A549 (cell line): ENCODE measurements around the gene ILDR1. TPM values are rescaled to one million over a fixed set of nuclear protein-coding genes. Genes with fewer than 3 reads are reported as not detected.

Source experiments
- ATAC-seq, 2 experiments: fragments of 200-7000 bp in 1 of 2; fragments of >200 bp in 1 of 2; cut with Nextera tagmentation in 1 of 2; cut with Tn5 transposase in 1 of 2; 3 replicates each; pipeline versions ENCODE4 v1.8.0 to v1.9.1; 2018 to 2020; ENCODE audit warnings: mild to moderate bottlenecking in 1 of 2, moderate library complexity in 1 of 2
- CTCF ChIA-PET: fragments of 300-600 bp; sonication (Branson Sonifier 250); formaldehyde crosslinking; extraction: SDS; loops from one replicate; lab custom pipeline; 2021; ENCODE audit warnings: antibody characterized with exemption, inconsistent platforms; lab: Yijun Ruan, JAX
- POLR2A ChIA-PET: fragments of 350-600 bp; formaldehyde crosslinking; extraction: SDS; loops from one replicate; lab custom pipeline; 2021; ENCODE audit warnings: antibody characterized with exemption, inconsistent platforms; lab: Yijun Ruan, JAX
- DNase-seq, 2 experiments: peaks; one replicate each; pipeline versions ENCODE4 v3.0.0 to v3.0.0-alpha.2; 2011 to 2016; ENCODE audit warnings: low read depth in 1 of 2, low spot score in 1 of 2
- FAIRE-seq: peaks from 2 replicates; lab custom pipeline; 2011; peaks lifted over from hg19 to GRCh38; lab: Jason Lieb, UNC
- H3K27ac ChIP-seq, 2 experiments: fragments of >200 bp; sonication (Bioruptor Twin); formaldehyde crosslinking; 3 replicates each; pipeline ENCODE4 v1.5.1; 2016 to 2017
- H3K4me1 ChIP-seq: fragments of >200 bp; sonication (Bioruptor Twin); formaldehyde crosslinking; 3 replicates; pipeline ENCODE4 v1.6.1; 2016
- H3K4me2 ChIP-seq: fragments of >200 bp; sonication (Bioruptor Twin); formaldehyde crosslinking; 3 replicates; pipeline ENCODE4 v1.6.1; 2016
- H3K4me3 ChIP-seq: fragments of >200 bp; sonication (Bioruptor Twin); formaldehyde crosslinking; 3 replicates; pipeline ENCODE4 v1.5.1; 2016
- H3K9me3 ChIP-seq: fragments of >200 bp; sonication (Bioruptor Twin); formaldehyde crosslinking; 3 replicates; pipeline ENCODE4 v1.6.1; 2016
- EP300 ChIP-seq, 2 experiments: fragments of >200 bp; sonication (Bioruptor Twin); formaldehyde crosslinking; IDR thresholded peaks; 2 replicates in 1 of 2; 3 replicates in 1 of 2; pipeline ENCODE4 v1.6.1; 2016 to 2017
- HOXA7 ChIP-seq: fragments of 250-450 bp; sonication (Bioruptor Pico); IDR thresholded peaks from 2 replicates; pipeline ENCODE4 v1.5.0; 2020; ENCODE audit warnings: mild to moderate bottlenecking, moderate library complexity
- HOXB5 ChIP-seq: fragments of 250-450 bp; sonication (Bioruptor Pico); IDR thresholded peaks from 2 replicates; pipeline ENCODE4 v1.5.0; 2020; ENCODE audit warnings: mild to moderate bottlenecking, moderate library complexity
- JUN ChIP-seq, 2 experiments: fragments of >200 bp; sonication (Bioruptor Twin); formaldehyde crosslinking; IDR thresholded peaks; 2 replicates in 1 of 2; 3 replicates in 1 of 2; pipeline ENCODE4 v1.6.1; 2016 to 2017
- MYC ChIP-seq: IDR thresholded peaks from 2 replicates; pipeline ENCODE4 v1.6.1; 2012; ENCODE audit warnings: mild to moderate bottlenecking, inconsistent platforms, low read length, improper control_type of control experiment, borderline replicate concordance
- NR3C1 ChIP-seq: fragments of >200 bp; sonication (Bioruptor Twin); formaldehyde crosslinking; IDR thresholded peaks from 3 replicates; pipeline ENCODE4 v1.6.1; 2017
- PHF8 ChIP-seq: fragments of 200-600 bp; sonication (generic); IDR thresholded peaks from 2 replicates; pipeline ENCODE4 v1.6.1; 2016; ENCODE audit warnings: low read depth, mild to moderate bottlenecking, antibody characterized with exemption, moderate library complexity, borderline replicate concordance
- RAD21 ChIP-seq, 2 experiments: fragments of >200 bp in 1 of 2; sonication (Bioruptor Twin) in 1 of 2; formaldehyde crosslinking in 1 of 2; IDR thresholded peaks in 1 of 2; conservative IDR thresholded peaks in 1 of 2; 2 replicates in 1 of 2; 3 replicates in 1 of 2; pipeline ENCODE4 v1.6.1; 2012 to 2018; ENCODE audit warnings: inconsistent platforms in 1 of 2
- RCOR1 ChIP-seq: fragments of 150-350 bp; IDR thresholded peaks from 2 replicates; pipeline ENCODE4 v1.6.1; 2014; ENCODE audit warnings: antibody characterized with exemption, low read length, low read depth
- SMC3 ChIP-seq: fragments of >200 bp; sonication (Bioruptor Twin); formaldehyde crosslinking; IDR thresholded peaks from 3 replicates; pipeline ENCODE4 v1.6.1; 2018; ENCODE audit warnings: inconsistent platforms
- SREBF2 ChIP-seq: fragments of 450-650 bp; IDR thresholded peaks from 2 replicates; pipeline ENCODE4 v1.6.1; 2014; ENCODE audit warnings: mild to moderate bottlenecking, moderate library complexity
- TP53 ChIP-seq: fragments of 250-450 bp; sonication (Bioruptor Pico); IDR thresholded peaks from 2 replicates; pipeline ENCODE4 v1.5.0; 2021; ENCODE audit warnings: mild to moderate bottlenecking, moderate library complexity
- ZC3H11A ChIP-seq: fragments of 450-650 bp; IDR thresholded peaks from 2 replicates; pipeline ENCODE4 v1.6.1; 2014; ENCODE audit warnings: antibody characterized with exemption, mild to moderate bottlenecking
- ZSCAN20 ChIP-seq: fragments of 250-450 bp; sonication (Bioruptor Pico); IDR thresholded peaks from 2 replicates; pipeline ENCODE4 v1.8.0; 2022; ENCODE audit warnings: mild to moderate bottlenecking, moderate library complexity
- WGBS: methylation state at CpG from one replicate; pipeline ENCODE4 v1.1.6; 2017; ENCODE audit errors: missing lambda C conversion rate; 5-methylcytosine and 5-hydroxymethylcytosine counted together
- polyA plus RNA-seq, 4 experiments: library from polyadenylated mRNA; depleted of rRNA in 3 of 4; stranded (reverse); fragments of >200 nt; fragmentation: RNase III in 1 of 4; extraction: RNeasy Plus Mini Kit Qiagen cat#74134 plus additional on column Dnase treatment in 1 of 4; gene quantifications; 2 replicates in 3 of 4; 3 replicates in 1 of 4; pipeline ENCODE4 v1.2.3, GENCODE V29; 2011 to 2017
- TF ChIP-seq, protein P1 (sequence below): fragments of >200 bp; sonication (Bioruptor Twin); formaldehyde crosslinking; IDR thresholded peaks from 3 replicates; pipeline ENCODE4 v1.5.1; 2016
- TF ChIP-seq, protein P2 (sequence below): IDR thresholded peaks from 2 replicates; pipeline ENCODE4 v1.6.1; 2012
- TF ChIP-seq, protein P3 (sequence below): fragments of 450-650 bp; IDR thresholded peaks from 2 replicates; pipeline ENCODE4 v1.6.1; 2014; ENCODE audit warnings: antibody characterized with exemption
- TF ChIP-seq, protein P4 (sequence below): fragments of 250-450 bp; sonication (Bioruptor Pico); IDR thresholded peaks from 2 replicates; pipeline ENCODE4 v1.5.0; 2021; ENCODE audit warnings: mild to moderate bottlenecking, moderate library complexity, borderline replicate concordance
- TF ChIP-seq, protein P5 (sequence below): fragments of >200 bp; sonication (Bioruptor Twin); formaldehyde crosslinking; IDR thresholded peaks from 3 replicates; pipeline ENCODE4 v1.6.1; 2016

The ILDR1 gene
- polyA plus RNA-seq, 2 of the 4 experiments (the other 2 are of a cell fraction) = not detected

DNA sequence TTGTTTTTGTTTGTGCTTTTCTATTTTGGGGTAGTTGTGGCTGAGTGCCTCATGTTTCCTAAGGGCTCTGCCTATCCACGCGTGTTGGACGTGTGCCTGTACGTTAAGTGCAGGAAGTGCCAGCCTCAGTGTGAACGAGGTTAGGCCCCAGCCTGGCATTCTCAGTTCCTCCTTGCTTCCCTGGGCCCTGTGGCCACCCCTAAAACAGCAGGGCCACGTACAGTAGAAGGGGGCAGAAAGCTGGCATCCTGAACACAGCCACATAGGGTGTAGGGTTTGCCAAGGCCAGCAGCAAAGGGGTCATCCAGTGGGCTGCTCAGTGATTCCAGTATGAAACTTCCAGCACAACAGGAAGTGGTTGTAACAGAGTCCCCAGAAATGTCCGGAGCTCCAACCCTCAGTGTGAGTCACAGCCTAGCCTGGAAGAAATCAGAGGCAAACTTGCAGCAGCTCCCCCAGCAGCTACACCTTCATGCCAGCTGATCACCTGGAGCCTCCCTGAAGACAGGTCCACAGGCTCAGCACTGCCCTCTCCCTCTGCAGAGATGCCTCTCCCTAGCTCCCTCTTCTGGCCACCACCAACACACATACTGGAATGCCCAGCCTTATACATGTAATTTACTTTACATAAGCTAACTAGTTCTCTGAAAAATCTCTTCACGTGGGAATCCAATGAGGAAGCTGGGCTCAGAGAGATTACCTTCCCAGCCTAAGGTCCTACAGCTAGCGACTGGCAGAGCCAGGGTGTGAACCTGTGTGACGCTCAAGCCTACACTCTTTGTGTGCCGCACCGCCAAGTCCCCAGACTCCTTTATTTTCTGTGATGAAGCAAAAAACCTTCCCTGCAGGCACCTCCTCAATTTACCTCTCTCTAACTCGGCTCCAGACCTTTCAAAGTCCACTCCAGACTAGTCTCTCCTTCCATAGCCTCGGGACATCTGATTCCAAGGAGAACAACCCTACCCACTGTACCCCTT is 26.6 kb downstream of the ILDR1 start:
- CTCF ChIA-PET = interaction anchor here (0.6 to 2.2 kb wide), 14 partner anchors 9 to 1049 kb away, joined by 3 to 7 read pairs (median 3); partner anchors contain the start of genes ILDR1 and POLQ
- FAIRE-seq (no peak), DNase-seq (peak; percentile 21 to 67), ATAC-seq (peak; percentile 87 to 97)
- Histone ChIP-seq H3K4me2 (no peak overlapping the region), H3K4me3 (no peak overlapping the region), H3K9me3 (no peaks in the 10 kb centered on the region), H3K27ac (peak overlapping the region in 1 of 2 experiments; percentile 51; a peak in 1 of 6 replicates), H3K4me1 (no peaks in the 10 kb centered on the region)
- POLR2A ChIA-PET = no interaction called here
- TF ChIP-seq RAD21 (conservative IDR thresholded peaks at IDR 0.05 in 1 of 2, IDR thresholded peaks at IDR 0.05 in 1 of 2) (peak; percentile 41 to 46; a peak in 3 of 5 replicates), PHF8 (no peak), SMC3 (peak; percentile 47; the same call in 2 of the 3 replicates)
- TF ChIP-seq, protein P1, sequence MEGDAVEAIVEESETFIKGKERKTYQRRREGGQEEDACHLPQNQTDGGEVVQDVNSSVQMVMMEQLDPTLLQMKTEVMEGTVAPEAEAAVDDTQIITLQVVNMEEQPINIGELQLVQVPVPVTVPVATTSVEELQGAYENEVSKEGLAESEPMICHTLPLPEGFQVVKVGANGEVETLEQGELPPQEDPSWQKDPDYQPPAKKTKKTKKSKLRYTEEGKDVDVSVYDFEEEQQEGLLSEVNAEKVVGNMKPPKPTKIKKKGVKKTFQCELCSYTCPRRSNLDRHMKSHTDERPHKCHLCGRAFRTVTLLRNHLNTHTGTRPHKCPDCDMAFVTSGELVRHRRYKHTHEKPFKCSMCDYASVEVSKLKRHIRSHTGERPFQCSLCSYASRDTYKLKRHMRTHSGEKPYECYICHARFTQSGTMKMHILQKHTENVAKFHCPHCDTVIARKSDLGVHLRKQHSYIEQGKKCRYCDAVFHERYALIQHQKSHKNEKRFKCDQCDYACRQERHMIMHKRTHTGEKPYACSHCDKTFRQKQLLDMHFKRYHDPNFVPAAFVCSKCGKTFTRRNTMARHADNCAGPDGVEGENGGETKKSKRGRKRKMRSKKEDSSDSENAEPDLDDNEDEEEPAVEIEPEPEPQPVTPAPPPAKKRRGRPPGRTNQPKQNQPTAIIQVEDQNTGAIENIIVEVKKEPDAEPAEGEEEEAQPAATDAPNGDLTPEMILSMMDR = peak; percentile 50
- WGBS = 59% methylated on average over 13 of the region's 14 CpGs

DNA sequence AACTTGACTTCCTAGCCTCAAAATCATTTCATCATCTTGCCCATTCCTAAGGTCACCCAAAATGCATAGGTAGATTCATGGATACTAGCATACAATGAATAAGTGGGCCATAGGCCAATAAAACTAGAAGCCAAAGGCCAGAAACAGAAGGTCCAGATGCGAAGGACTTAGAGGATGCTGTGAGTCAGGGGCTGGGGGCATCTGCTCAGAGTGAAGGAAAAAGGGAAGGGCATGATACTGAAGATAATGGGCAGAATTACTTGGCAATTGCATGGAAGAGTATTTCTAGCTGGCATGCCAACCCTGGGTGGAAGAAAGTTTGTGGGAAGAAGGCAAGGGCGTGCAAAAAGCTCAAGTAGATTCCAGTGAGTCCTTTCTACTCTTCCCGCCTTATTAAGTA is 27.5 kb downstream of the ILDR1 start:
- H3K4me1 ChIP-seq = no peaks in the 10 kb centered on the region
- no peak overlapping the region for H3K27ac ChIP-seq
- POLR2A ChIA-PET = no interaction called here
- TF ChIP-seq, protein P2, sequence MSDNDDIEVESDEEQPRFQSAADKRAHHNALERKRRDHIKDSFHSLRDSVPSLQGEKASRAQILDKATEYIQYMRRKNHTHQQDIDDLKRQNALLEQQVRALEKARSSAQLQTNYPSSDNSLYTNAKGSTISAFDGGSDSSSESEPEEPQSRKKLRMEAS = no peak
- TF ChIP-seq ZSCAN20 (CRISPR knock-in tag) (no peak), HOXA7 (CRISPR knock-in tag) (no peak), RAD21 (conservative IDR thresholded peaks at IDR 0.05 in 1 of 2, IDR thresholded peaks at IDR 0.05 in 1 of 2) (no peak), MYC (no peak), SMC3 (no peak), SREBF2 (no peak), HOXB5 (CRISPR knock-in tag) (no peak), TP53 (CRISPR knock-in tag) (no peak), JUN (IDR thresholded peaks at IDR 0.05) (no peak), NR3C1 (no peak), ZC3H11A (no peak), RCOR1 (no peak), EP300 (IDR thresholded peaks at IDR 0.05) (no peak)
- TF ChIP-seq, protein P3, sequence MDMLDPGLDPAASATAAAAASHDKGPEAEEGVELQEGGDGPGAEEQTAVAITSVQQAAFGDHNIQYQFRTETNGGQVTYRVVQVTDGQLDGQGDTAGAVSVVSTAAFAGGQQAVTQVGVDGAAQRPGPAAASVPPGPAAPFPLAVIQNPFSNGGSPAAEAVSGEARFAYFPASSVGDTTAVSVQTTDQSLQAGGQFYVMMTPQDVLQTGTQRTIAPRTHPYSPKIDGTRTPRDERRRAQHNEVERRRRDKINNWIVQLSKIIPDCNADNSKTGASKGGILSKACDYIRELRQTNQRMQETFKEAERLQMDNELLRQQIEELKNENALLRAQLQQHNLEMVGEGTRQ = no peak
- TF ChIP-seq, protein P4, sequence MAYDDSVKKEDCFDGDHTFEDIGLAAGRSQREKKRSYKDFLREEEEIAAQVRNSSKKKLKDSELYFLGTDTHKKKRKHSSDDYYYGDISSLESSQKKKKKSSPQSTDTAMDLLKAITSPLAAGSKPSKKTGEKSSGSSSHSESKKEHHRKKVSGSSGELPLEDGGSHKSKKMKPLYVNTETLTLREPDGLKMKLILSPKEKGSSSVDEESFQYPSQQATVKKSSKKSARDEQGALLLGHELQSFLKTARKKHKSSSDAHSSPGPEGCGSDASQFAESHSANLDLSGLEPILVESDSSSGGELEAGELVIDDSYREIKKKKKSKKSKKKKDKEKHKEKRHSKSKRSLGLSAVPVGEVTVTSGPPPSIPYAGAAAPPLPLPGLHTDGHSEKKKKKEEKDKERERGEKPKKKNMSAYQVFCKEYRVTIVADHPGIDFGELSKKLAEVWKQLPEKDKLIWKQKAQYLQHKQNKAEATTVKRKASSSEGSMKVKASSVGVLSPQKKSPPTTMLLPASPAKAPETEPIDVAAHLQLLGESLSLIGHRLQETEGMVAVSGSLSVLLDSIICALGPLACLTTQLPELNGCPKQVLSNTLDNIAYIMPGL (CRISPR knock-in tag) = no peak
- TF ChIP-seq, protein P5, sequence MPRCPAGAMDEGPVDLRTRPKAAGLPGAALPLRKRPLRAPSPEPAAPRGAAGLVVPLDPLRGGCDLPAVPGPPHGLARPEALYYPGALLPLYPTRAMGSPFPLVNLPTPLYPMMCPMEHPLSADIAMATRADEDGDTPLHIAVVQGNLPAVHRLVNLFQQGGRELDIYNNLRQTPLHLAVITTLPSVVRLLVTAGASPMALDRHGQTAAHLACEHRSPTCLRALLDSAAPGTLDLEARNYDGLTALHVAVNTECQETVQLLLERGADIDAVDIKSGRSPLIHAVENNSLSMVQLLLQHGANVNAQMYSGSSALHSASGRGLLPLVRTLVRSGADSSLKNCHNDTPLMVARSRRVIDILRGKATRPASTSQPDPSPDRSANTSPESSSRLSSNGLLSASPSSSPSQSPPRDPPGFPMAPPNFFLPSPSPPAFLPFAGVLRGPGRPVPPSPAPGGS = no peak
- no peak overlapping the region for H3K4me2 ChIP-seq
- FAIRE-seq (no peak), DNase-seq (no peak), ATAC-seq (no peak)
- WGBS = 73% methylated on average over 3 of the region's 3 CpGs
- no peak overlapping the region for H3K4me3 ChIP-seq
- H3K9me3 ChIP-seq = no peaks in the 10 kb centered on the region
- CTCF ChIA-PET = interaction anchor here (0.6 to 2.2 kb wide), 3 partner anchors 10 to 1050 kb away, joined by 3 to 6 read pairs (median 5); no protein-coding TSS in a partner anchor
